Raji (cell line): ENCODE measurements around the gene MPV17L2.

Experiments
- POLR2A ChIP-seq: IDR thresholded peaks from 2 replicates; pipeline ENCODE4 v1.6.1; 2011; ENCODE audit warnings: low read depth, low read length, control low read depth; ENCODE audit not compliant: insufficient read depth

Gene MPV17L2

GRCh38 chr19:18171605-18172327 lies 21.3 kb upstream of the MPV17L2 start:
- TF ChIP-seq POLR2A: peak; percentile 43; the same call in 1 of the 2 replicates

GRCh38 chr19:18172331-18173053 lies 20.5 kb upstream of the MPV17L2 start:
- no peak for TF ChIP-seq POLR2A

GRCh38 chr19:18173054-18173571 lies 19.9 kb upstream of the MPV17L2 start:
- no peak for TF ChIP-seq POLR2A

- TF ChIP-seq POLR2A: peak; percentile 99
Measured at GRCh38 chr19:18173572-18174288, 19.3 kb upstream of the MPV17L2 start, which contains the start of gene IFI30. TSS of gene IFI30 (plus strand) at chr19:18173813. CDS start at chr19:18173842, 29 bp downstream.

GRCh38 chr19:18174983-18175382 lies 18.0 kb upstream of the MPV17L2 start:
- no peak for TF ChIP-seq POLR2A

- TF ChIP-seq POLR2A: no peak
Measured at GRCh38 chr19:18176367-18177310, 16.4 kb upstream of the MPV17L2 start.

- peak; percentile 7; the same call in 1 of the 2 replicates for TF ChIP-seq POLR2A
Measured at GRCh38 chr19:18179957-18180356, 13.1 kb upstream of the MPV17L2 start.

GRCh38 chr19:18183529-18183928 lies 9.5 kb upstream of the MPV17L2 start:
- TF ChIP-seq POLR2A: no peak

GRCh38 chr19:18185538-18185937 lies 7.5 kb upstream of the MPV17L2 start:
- TF ChIP-seq POLR2A: no peak

- no peak for TF ChIP-seq POLR2A
Measured at GRCh38 chr19:18190278-18190677, 2.7 kb upstream of the MPV17L2 start.

GRCh38 chr19:18191640-18192062 lies 1.4 kb upstream of the MPV17L2 start:
- TF ChIP-seq POLR2A: no peak

GRCh38 chr19:18193388-18194180 lies 566 bp downstream of the MPV17L2 start:
- TF ChIP-seq POLR2A: peak; percentile 9; the same call in 1 of the 2 replicates

GRCh38 chr19:18194181-18194530 lies 1.1 kb downstream of the MPV17L2 start:
- TF ChIP-seq POLR2A: no peak
